ENCODE data around the gene LEPROT.
"Not testable (repeated sequence)": the region's sequence is repeated elsewhere in the genome, so short reads cannot be mapped to it uniquely, and the experiment has no call there.

The LEPROT gene

GRCh38 chr1:65440915-65441314 lies 20.4 kb downstream of the LEPROT start:
- no peak for ATAC-seq

GRCh38 chr1:65441464-65441863 lies 21.0 kb downstream of the LEPROT start:
- no peak for ATAC-seq

GRCh38 chr1:65442442-65442841 lies 22.0 kb downstream of the LEPROT start:
- ATAC-seq: no peak

- no peak for ATAC-seq
These were observed 23.2 kb downstream of the LEPROT start for GRCh38 chr1:65443647-65444046.

GRCh38 chr1:65444128-65444640 lies 23.7 kb downstream of the LEPROT start:
- ATAC-seq: no peak

- no peak for ATAC-seq
These were observed 25.4 kb downstream of the LEPROT start for GRCh38 chr1:65445837-65446236.

- no peak for ATAC-seq
These were observed 28.9 kb downstream of the LEPROT start for GRCh38 chr1:65449214-65449823.

GRCh38 chr1:65455678-65456077 lies 35.2 kb downstream of the LEPROT start:
- ATAC-seq: not testable (repeated sequence)

- ATAC-seq: no peak
These were observed 36.0 kb downstream of the LEPROT start for GRCh38 chr1:65456481-65456880.

- no peak for ATAC-seq
These were observed 37.4 kb downstream of the LEPROT start for GRCh38 chr1:65457868-65458267.

GRCh38 chr1:65458730-65459396 lies 38.4 kb downstream of the LEPROT start:
- no peak for ATAC-seq

- ATAC-seq: no peak
These were observed 38.9 kb downstream of the LEPROT start for GRCh38 chr1:65459397-65459768.

- not testable (repeated sequence) for ATAC-seq
These were observed 45.4 kb downstream of the LEPROT start for GRCh38 chr1:65465837-65466236.

GRCh38 chr1:65467536-65467935 lies 47.1 kb downstream of the LEPROT start:
- no peak for ATAC-seq

- ATAC-seq: no peak
These were observed 48.8 kb downstream of the LEPROT start for GRCh38 chr1:65469126-65469888.

GRCh38 chr1:65469889-65470340 lies 49.4 kb downstream of the LEPROT start:
- no peak for ATAC-seq

GRCh38 chr1:65470766-65471165 lies 50.3 kb downstream of the LEPROT start:
- ATAC-seq: no peak

- no peak for ATAC-seq
These were observed 50.9 kb downstream of the LEPROT start for GRCh38 chr1:65471213-65471833.

- ATAC-seq: no peak
These were observed 51.4 kb downstream of the LEPROT start for GRCh38 chr1:65471861-65472332.

GRCh38 chr1:65476327-65476726 lies 55.9 kb downstream of the LEPROT start:
- no peak for ATAC-seq

GRCh38 chr1:65477414-65478378 lies 57.2 kb downstream of the LEPROT start:
- ATAC-seq: no peak
